Nasal cavity respiratory epithelium epithelial cell of viscerocranial mucosa (primary cell): Measurements from ENCODE around the gene CAND2. TPM values are rescaled to one million over a fixed set of nuclear protein-coding genes. Genes with fewer than 3 reads are reported as not detected.

Experiments
- total RNA-seq: library from RNA; depleted of rRNA; stranded (reverse); fragments of >200 nt; gene quantifications from 2 replicates; pipeline ENCODE4 v1.2.3, GENCODE V29; 2014

The CAND2 gene
- total RNA-seq, result 0.34 and 4.3 TPM in 2 replicates

DNA sequence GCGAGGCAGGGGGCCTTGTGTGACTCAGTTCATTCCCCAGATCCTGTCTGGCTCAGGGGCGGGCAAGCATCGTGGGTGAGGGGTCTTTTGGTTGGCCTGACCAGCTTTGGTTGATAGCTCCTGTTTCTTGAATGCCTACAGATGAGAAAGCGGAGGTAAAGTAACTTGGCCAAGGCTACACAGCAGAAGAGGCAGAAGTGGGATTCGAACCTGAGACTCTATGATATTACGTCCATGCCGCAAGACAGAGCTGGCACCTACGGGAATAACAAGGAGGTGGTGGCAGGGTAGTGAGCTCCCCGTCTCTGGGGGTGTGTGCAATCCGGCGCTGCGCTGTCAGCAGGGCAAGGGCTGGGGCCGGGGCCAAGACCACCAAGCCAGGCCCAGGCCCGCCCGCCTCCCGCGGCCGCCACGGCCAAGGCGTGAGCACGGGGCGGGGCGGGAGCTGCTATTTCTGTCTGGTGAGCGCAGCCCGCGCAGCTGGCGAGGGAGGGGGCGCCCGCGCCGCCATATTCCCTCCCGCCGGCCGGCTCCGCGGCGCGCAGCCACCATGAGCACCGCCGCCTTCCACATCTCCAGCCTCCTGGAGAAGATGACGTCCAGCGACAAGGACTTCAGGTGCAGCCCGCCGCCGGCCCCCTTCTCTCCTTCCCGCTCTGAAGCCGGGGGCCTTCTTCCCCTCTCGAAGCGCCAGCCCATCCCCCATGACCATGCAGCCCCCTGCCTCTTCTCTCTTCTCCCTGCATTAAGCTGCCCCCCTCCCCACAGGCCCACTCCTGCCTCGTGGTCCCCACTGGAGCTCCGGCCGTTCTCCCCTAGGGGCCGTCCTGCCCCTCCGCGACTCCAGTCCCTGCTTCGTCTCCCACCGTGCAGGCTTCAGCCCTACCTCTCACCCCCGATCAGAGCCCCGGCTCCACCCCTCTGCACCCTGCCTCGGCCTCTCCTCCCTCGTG, at the start of gene CAND2:
Gene CAND2, plus strand, starts transcription at position 510 of the 953 bp plus-strand sequence. Its CDS starts 41 bp downstream, at position 551.

DNA sequence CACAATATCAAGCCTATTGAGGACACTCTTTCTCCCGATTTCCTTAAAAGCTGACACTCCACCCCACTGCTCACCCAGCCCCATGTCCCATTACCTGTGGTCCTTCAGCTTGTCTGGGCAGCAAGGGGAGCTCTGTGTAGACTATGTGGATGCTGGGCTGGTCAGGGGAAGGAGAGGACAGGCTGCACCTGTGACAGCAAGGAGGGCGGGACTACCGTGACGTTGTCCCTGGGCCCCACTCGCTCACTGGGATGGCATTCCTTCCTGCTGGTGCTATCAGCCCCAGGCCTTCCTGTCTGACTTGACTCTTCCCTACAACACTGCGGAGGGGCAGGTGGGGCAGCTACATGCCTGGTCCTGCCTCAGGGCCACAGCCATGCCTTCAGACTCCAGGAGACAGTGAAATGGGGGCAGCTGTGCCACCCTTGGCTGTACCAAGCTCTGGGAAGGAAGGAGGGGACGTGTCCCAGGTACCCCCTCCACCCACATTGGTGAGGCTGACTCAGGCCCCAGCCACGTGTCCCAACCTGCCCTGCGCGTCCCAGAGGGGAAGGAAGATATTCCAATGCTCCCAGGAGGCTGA, 37.3 kb upstream of the CAND2 start, which contains the start of gene TMEM40:
Gene TMEM40, minus strand, starts transcription at position 163 of the 583 bp plus-strand sequence. CDS start 9,427 bp downstream, outside the sequence.

DNA sequence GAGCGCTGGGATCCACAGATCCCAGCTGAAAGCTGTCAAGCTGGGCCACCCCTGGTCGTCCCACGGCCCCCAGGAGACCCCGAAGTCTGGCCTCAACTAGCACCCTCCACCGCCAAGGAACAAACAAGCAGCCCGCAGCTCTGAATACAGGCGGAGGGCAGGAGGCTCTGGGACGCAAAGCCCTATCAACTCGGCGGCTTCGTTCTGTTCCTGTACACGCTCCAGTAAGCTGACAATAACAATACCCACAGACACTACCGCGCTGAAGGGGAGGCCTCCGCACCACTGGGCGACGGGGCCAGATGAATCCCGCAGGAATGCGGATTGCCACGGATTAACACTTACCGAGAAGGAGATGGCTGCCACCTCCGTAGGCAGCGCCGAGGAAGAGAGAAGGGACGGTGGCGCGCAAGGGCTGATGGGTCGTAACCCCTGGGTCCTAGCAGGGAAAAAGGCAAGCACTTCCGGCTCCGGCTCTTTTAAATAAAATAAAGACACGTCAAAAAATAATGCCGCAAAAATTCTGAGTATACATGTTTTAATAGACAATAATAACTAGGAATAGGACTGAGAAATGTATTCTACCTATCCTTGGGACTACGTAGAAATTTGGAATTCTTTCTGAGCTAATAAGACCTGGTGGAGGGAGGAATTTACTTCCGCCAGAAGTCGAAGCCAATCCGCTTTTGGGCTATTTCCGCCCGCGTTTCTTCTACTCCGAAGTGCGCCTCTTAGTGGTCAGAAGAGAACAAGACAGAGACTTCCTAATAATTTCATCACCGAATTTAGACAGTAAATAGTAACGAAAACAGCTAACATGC, 44.9 kb downstream of the CAND2 start, which contains the start of gene RPL32:
Gene RPL32, minus strand, starts transcription at position 417 of the 821 bp plus-strand sequence. CDS start 1,328 bp downstream, outside the sequence.

Other genes with a start within 250 kb of the CAND2 start
- gene MKRN2, start 239.6 kb upstream of the CAND2 start, total RNA-seq, result 25.6 and 34.1 TPM in 2 replicates
- 108 and 113 TPM in 2 replicates for gene RAF1, start 132.6 kb upstream of the CAND2 start, total RNA-seq
- gene TMEM40, start 37.4 kb upstream of the CAND2 start, total RNA-seq, result 27.0 and 35.4 TPM in 2 replicates
- 1,107 and 1,987 TPM in 2 replicates for gene RPL32, start 44.9 kb downstream of the CAND2 start, total RNA-seq